ENCODE measurements around the gene EBNA1BP2. TPM values are rescaled to one million over a fixed set of nuclear protein-coding genes. Genes with fewer than 3 reads are reported as not detected.

EBNA1BP2 gene
- total and polyA plus RNA-seq, 2 of the 13 experiments (the other 11 are each of a cell fraction or from before 2014, with no cell fraction given), result 27.1 to 102 TPM

GRCh38 chr1:43171876-43172526 lies at the start of gene EBNA1BP2, which contains the start of gene CFAP57 (continued):
- TF ChIP-seq ZNF142 (CRISPR knock-in tag; IDR thresholded peaks at IDR 0.05) (no peak; the same call in 1 of the 2 replicates), ZNF274 (CRISPR knock-in tag; IDR thresholded peaks at IDR 0.05) (no peak), CCDC6 (CRISPR knock-in tag; IDR thresholded peaks at IDR 0.05) (no peak), ZKSCAN8 (CRISPR knock-in tag; IDR thresholded peaks at IDR 0.05; ENCODE audit: borderline replicate concordance) (no peak), ZBTB26 (CRISPR knock-in tag; IDR thresholded peaks at IDR 0.05; ENCODE audit: borderline replicate concordance) (no peak; the same call in 1 of the 2 replicates), ZNF451 (CRISPR knock-in tag; IDR thresholded peaks at IDR 0.05) (peak; percentile 50; the same call in 1 of the 2 replicates), IKZF1 (IDR thresholded peaks at IDR 0.05) (no peak), RFX5 (IDR thresholded peaks at IDR 0.05; ENCODE audit: low read depth, low read length) (no peak), TCF7 (IDR thresholded peaks at IDR 0.05; ENCODE audit: low read depth) (no peak), JARID2 (CRISPR knock-in tag; IDR thresholded peaks at IDR 0.05; ENCODE audit: insufficient replicate concordance) (no peak), MXD1 (CRISPR knock-in tag; IDR thresholded peaks at IDR 0.05) (peak; percentile 98), ZNF607 (CRISPR knock-in tag; IDR thresholded peaks at IDR 0.05; ENCODE audit: borderline replicate concordance) (0 out of 2 replicates have a peak, but pooled peaks have one; percentile 68), TRAFD1 (CRISPR knock-in tag; IDR thresholded peaks at IDR 0.05; ENCODE audit: borderline replicate concordance) (no peak), REL (CRISPR knock-in tag; conservative IDR thresholded peaks at IDR 0.05) (no peak; the same call in 1 of the 2 replicates), KDM5B (CRISPR knock-in tag; IDR thresholded peaks at IDR 0.05; ENCODE audit: borderline replicate concordance) (peak; percentile 73; the same call in 1 of the 2 replicates), HOXA9 (CRISPR knock-in tag; IDR thresholded peaks at IDR 0.05; ENCODE audit: borderline replicate concordance) (no peak), MIER3 (CRISPR knock-in tag; IDR thresholded peaks at IDR 0.05; ENCODE audit: borderline replicate concordance) (no peak; the same call in 1 of the 2 replicates), ZNF562 (CRISPR knock-in tag; IDR thresholded peaks at IDR 0.05; ENCODE audit: borderline replicate concordance) (no peak), ZNF816 (CRISPR knock-in tag; IDR thresholded peaks at IDR 0.05; ENCODE audit: borderline replicate concordance) (no peak), FOXC1 (CRISPR knock-in tag; IDR thresholded peaks at IDR 0.05; ENCODE audit: borderline replicate concordance) (no peak; the same call in 1 of the 2 replicates)
